ENCODE measurements around the gene LRRC17.

DNA sequence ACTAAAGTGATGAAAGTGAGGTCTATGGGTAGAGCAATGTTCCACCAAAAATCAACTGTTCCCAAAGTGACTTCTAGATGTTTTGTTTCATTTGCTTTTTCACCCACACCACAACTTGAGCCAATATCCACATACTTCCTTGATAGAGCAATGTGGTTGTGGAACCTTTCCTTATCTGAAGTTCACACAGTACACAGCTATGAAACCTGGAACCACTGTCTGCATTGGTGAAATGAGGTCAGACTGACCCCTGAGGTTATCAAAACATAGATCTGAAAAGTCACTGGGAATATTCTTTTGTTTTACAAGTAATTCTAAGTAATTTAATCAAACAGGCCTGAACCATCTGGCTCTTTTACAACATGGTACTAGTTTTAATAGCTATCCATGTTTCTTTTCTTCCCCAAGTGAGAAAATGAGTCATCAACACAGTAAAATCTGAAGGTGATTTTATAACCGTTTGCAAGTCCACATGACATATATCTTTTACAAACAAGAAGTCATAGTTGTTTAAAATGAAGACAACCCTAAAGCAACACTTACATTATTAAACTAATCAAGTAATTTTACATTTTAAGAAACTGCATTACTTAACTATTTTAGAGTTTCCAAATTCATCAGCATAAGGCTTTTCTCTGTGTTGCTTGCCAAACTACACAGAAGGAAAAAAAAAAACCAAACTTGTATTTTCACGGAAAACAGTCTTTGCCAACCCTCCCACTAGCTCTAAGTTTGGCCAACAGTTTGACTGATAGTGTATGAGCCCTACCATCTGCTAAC is 80.3 kb downstream of the LRRC17 start:
- TF ChIP-seq, protein P1, sequence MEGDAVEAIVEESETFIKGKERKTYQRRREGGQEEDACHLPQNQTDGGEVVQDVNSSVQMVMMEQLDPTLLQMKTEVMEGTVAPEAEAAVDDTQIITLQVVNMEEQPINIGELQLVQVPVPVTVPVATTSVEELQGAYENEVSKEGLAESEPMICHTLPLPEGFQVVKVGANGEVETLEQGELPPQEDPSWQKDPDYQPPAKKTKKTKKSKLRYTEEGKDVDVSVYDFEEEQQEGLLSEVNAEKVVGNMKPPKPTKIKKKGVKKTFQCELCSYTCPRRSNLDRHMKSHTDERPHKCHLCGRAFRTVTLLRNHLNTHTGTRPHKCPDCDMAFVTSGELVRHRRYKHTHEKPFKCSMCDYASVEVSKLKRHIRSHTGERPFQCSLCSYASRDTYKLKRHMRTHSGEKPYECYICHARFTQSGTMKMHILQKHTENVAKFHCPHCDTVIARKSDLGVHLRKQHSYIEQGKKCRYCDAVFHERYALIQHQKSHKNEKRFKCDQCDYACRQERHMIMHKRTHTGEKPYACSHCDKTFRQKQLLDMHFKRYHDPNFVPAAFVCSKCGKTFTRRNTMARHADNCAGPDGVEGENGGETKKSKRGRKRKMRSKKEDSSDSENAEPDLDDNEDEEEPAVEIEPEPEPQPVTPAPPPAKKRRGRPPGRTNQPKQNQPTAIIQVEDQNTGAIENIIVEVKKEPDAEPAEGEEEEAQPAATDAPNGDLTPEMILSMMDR (IDR thresholded peaks at IDR 0.05), result no peak
- TF ChIP-seq POLR2A (IDR thresholded peaks at IDR 0.05) (no peak), POLR2AphosphoS5 (IDR thresholded peaks at IDR 0.05) (peak; percentile 56)

All from prostate gland (tissue), 2 donors.